H1 (cell line): Measurements from ENCODE around the gene INPP4B. TPM values are rescaled to one million over a fixed set of nuclear protein-coding genes. Genes with fewer than 3 reads are reported as not detected.

Source experiments
- BACH1 ChIP-seq: IDR thresholded peaks from 2 replicates; pipeline ENCODE4 v1.6.1; 2012; ENCODE audit warnings: low read length, improper control_type of control experiment
- BRCA1 ChIP-seq: IDR thresholded peaks from 2 replicates; pipeline ENCODE4 v1.6.1; 2012; ENCODE audit warnings: low read depth, low read length, improper control_type of control experiment
- CEBPB ChIP-seq: IDR thresholded peaks from 2 replicates; pipeline ENCODE4 v1.6.1; 2012; ENCODE audit warnings: low read depth, low read length
- CHD1 ChIP-seq: IDR thresholded peaks from 2 replicates; pipeline ENCODE4 v1.6.1; 2012; ENCODE audit warnings: low read depth, low read length, improper control_type of control experiment
- JUND ChIP-seq: IDR thresholded peaks from 2 replicates; pipeline ENCODE4 v1.6.1; 2011; ENCODE audit warnings: mild to moderate bottlenecking, improper control_type of control experiment, low read length
- RBBP5 ChIP-seq: IDR thresholded peaks from 2 replicates; pipeline ENCODE4 v1.7.1; 2012; ENCODE audit warnings: low read depth, mild to moderate bottlenecking, inconsistent platforms, low read length, moderate library complexity, borderline replicate concordance
- RXRA ChIP-seq: IDR thresholded peaks from 2 replicates; pipeline ENCODE4 v1.6.1; 2011; ENCODE audit warnings: low read depth, mild to moderate bottlenecking, low read length, moderate library complexity; ENCODE audit not compliant: insufficient read depth
- SIRT6 ChIP-seq: IDR thresholded peaks from one replicate; pipeline ENCODE4 v1.7.1; 2012; ENCODE audit warnings: low read length, inconsistent platforms
- TAF1 ChIP-seq: IDR thresholded peaks from 2 replicates; pipeline ENCODE4 v1.6.1; 2011; ENCODE audit warnings: mild to moderate bottlenecking, low read depth, low read length
- TBP ChIP-seq: IDR thresholded peaks from 2 replicates; pipeline ENCODE4 v1.6.1; 2011; ENCODE audit warnings: low read depth, low read length, improper control_type of control experiment
- polyA plus RNA-seq, 7 experiments: library from polyadenylated mRNA; depleted of rRNA in 3 of 7; stranded (reverse) in 5 of 7; unstranded in 2 of 7; fragments of >200 nt in 5 of 7; fragments of 200-250 nt in 2 of 7; gene quantifications; 1 replicate in 5 of 7; 2 replicates in 1 of 7; 4 replicates in 1 of 7; pipeline versions ENCODE4 v1.2.1 to v1.2.3, GENCODE V29; 2011 to 2013; ENCODE audit warnings: missing spikeins in 2 of 7, mixed read lengths in 2 of 7
- total RNA-seq: library from RNA; stranded (reverse); fragmentation: NEBNext Ultra II Directional; extraction: Animal tissue kit (Norgen Biotek cat#: 25700); gene quantifications from 2 replicates; pipeline ENCODE4 v1.2.1, GENCODE V29; 2021
- TF ChIP-seq, protein P1 (sequence below): fragments of 300-600 bp; sonication (generic); IDR thresholded peaks from 2 replicates; pipeline ENCODE4 v1.7.1; 2012; ENCODE audit warnings: low read length, moderate library complexity, mild to moderate bottlenecking, inconsistent platforms; ENCODE audit not compliant: insufficient replicate concordance
- TF ChIP-seq, protein P2 (sequence below): IDR thresholded peaks from 2 replicates; pipeline ENCODE4 v1.6.1; 2012; ENCODE audit warnings: inconsistent platforms
- TF ChIP-seq, protein P3 (sequence below): IDR thresholded peaks from 2 replicates; pipeline ENCODE4 v1.6.1; 2011; ENCODE audit warnings: low read depth, mild to moderate bottlenecking, low read length; ENCODE audit not compliant: insufficient read depth

Gene INPP4B
- total and polyA plus RNA-seq, 2 of the 8 experiments (the other 6 are each of a cell fraction or from before 2014, with no cell fraction given) = 0.11 to 0.54 TPM

DNA sequence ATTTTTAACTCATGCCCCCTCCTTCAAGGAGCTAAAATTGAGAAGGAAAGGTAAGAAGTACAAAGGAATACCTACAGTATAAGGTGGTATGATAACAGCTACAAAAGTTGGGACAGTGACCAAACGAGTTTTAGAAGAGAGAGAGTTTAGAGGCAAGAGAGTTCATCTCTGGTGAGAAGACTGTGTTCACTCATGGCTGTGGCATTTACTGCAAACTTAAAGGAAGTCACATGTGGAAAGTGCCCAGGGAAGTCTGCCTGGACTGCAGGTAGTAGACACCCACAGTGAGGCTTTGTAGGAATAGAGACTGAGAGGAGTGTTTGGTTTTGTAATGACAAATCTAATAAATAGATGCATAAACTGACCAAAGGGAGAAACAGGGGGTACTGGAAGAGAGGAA, 716.2 kb downstream of the INPP4B start (continued):
- TF ChIP-seq, protein P1, sequence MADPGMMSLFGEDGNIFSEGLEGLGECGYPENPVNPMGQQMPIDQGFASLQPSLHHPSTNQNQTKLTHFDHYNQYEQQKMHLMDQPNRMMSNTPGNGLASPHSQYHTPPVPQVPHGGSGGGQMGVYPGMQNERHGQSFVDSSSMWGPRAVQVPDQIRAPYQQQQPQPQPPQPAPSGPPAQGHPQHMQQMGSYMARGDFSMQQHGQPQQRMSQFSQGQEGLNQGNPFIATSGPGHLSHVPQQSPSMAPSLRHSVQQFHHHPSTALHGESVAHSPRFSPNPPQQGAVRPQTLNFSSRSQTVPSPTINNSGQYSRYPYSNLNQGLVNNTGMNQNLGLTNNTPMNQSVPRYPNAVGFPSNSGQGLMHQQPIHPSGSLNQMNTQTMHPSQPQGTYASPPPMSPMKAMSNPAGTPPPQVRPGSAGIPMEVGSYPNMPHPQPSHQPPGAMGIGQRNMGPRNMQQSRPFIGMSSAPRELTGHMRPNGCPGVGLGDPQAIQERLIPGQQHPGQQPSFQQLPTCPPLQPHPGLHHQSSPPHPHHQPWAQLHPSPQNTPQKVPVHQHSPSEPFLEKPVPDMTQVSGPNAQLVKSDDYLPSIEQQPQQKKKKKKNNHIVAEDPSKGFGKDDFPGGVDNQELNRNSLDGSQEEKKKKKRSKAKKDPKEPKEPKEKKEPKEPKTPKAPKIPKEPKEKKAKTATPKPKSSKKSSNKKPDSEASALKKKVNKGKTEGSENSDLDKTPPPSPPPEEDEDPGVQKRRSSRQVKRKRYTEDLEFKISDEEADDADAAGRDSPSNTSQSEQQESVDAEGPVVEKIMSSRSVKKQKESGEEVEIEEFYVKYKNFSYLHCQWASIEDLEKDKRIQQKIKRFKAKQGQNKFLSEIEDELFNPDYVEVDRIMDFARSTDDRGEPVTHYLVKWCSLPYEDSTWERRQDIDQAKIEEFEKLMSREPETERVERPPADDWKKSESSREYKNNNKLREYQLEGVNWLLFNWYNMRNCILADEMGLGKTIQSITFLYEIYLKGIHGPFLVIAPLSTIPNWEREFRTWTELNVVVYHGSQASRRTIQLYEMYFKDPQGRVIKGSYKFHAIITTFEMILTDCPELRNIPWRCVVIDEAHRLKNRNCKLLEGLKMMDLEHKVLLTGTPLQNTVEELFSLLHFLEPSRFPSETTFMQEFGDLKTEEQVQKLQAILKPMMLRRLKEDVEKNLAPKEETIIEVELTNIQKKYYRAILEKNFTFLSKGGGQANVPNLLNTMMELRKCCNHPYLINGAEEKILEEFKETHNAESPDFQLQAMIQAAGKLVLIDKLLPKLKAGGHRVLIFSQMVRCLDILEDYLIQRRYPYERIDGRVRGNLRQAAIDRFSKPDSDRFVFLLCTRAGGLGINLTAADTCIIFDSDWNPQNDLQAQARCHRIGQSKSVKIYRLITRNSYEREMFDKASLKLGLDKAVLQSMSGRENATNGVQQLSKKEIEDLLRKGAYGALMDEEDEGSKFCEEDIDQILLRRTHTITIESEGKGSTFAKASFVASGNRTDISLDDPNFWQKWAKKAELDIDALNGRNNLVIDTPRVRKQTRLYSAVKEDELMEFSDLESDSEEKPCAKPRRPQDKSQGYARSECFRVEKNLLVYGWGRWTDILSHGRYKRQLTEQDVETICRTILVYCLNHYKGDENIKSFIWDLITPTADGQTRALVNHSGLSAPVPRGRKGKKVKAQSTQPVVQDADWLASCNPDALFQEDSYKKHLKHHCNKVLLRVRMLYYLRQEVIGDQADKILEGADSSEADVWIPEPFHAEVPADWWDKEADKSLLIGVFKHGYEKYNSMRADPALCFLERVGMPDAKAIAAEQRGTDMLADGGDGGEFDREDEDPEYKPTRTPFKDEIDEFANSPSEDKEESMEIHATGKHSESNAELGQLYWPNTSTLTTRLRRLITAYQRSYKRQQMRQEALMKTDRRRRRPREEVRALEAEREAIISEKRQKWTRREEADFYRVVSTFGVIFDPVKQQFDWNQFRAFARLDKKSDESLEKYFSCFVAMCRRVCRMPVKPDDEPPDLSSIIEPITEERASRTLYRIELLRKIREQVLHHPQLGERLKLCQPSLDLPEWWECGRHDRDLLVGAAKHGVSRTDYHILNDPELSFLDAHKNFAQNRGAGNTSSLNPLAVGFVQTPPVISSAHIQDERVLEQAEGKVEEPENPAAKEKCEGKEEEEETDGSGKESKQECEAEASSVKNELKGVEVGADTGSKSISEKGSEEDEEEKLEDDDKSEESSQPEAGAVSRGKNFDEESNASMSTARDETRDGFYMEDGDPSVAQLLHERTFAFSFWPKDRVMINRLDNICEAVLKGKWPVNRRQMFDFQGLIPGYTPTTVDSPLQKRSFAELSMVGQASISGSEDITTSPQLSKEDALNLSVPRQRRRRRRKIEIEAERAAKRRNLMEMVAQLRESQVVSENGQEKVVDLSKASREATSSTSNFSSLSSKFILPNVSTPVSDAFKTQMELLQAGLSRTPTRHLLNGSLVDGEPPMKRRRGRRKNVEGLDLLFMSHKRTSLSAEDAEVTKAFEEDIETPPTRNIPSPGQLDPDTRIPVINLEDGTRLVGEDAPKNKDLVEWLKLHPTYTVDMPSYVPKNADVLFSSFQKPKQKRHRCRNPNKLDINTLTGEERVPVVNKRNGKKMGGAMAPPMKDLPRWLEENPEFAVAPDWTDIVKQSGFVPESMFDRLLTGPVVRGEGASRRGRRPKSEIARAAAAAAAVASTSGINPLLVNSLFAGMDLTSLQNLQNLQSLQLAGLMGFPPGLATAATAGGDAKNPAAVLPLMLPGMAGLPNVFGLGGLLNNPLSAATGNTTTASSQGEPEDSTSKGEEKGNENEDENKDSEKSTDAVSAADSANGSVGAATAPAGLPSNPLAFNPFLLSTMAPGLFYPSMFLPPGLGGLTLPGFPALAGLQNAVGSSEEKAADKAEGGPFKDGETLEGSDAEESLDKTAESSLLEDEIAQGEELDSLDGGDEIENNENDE = no peak
- TF ChIP-seq CHD1 = no peak
- no peak for TF ChIP-seq TBP
- TF ChIP-seq, protein P2, sequence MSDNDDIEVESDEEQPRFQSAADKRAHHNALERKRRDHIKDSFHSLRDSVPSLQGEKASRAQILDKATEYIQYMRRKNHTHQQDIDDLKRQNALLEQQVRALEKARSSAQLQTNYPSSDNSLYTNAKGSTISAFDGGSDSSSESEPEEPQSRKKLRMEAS = no peak
- no peak for TF ChIP-seq BACH1
- TF ChIP-seq RBBP5 = no peak
- TF ChIP-seq RXRA = no peak
- TF ChIP-seq JUND = no peak
- TF ChIP-seq, protein P3, sequence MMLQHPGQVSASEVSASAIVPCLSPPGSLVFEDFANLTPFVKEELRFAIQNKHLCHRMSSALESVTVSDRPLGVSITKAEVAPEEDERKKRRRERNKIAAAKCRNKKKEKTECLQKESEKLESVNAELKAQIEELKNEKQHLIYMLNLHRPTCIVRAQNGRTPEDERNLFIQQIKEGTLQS = no peak
- TF ChIP-seq SIRT6 = no peak
- no peak for TF ChIP-seq CEBPB
- TF ChIP-seq BRCA1 = no peak
- no peak for TF ChIP-seq TAF1
